ENCODE results near the gene UHRF2.

GRCh38 chr9:6383551-6384225 is 29.3 kb upstream of the UHRF2 start:
- TF ChIP-seq CTCF (IDR thresholded peaks at IDR 0.05) (no peak), POLR2A (IDR thresholded peaks at IDR 0.05) (no peak)

Data from ovary (tissue), 3 donors.